ENCODE results near the gene NKD2. TPM values are rescaled to one million over a fixed set of nuclear protein-coding genes. Genes with fewer than 3 reads are reported as not detected.
"Not testable (repeated sequence)": the region's sequence is repeated elsewhere in the genome, so short reads cannot be mapped to it uniquely, and the experiment has no call there.

NKD2 gene
- polyA plus RNA-seq, 2 of the 4 experiments (the other 2 are of a cell fraction) = 1.2 to 4.2 TPM

DNA sequence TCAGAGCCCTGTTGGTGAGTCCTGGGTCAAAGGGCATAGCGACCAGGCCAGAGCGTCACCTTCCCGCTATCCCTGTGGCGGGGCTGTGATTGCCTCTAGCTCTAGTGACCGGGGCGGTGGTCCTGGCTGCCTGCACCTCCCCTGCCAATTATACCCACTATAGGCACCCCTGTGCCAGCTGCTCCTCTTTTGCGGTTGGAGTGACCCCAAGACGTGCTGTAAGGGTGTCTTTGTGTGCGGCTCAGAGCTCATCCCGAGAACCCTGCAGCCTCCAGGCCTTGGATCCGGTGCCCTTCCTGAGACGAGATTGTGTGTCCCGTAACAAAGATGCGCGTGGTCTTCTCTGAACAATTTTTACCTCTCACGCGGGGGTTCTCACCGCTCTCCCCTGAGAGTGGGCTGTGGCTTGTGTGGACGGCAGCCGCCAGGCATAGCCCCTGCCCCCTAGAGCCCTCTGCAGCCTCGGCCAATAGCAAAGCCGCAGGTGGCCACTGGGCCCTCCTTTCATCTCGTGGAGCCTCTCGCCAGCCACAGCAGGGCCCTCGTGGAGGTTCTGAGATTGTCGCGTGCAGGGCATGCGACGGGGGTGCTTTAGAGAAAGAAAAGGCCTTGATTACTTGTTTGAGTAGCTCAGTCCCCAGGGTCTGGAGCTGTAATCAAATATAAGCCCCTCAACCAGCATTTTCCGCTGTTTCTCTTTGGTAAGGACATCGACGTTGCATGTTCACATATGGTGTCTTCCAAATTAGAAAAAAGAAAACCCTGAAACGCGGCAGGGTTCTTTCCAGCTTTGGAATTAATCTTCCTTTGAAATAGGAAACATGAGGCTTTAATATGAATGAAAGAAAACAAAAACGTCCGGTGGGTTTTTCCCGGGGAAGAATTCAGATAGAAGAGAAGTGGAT, 10.7 kb downstream of the NKD2 start:
- POLR2A ChIA-PET = no interaction called here
- FAIRE-seq (no peak), ATAC-seq (no peak), DNase-seq (ENCODE audit: low read depth in 1 of 2, low spot score in 1 of 2) (no peak)
- no peak for TF ChIP-seq MAZ (IDR thresholded peaks at IDR 0.05; ENCODE audit: borderline replicate concordance, low read depth, low read length)
- TF ChIP-seq, protein P1, sequence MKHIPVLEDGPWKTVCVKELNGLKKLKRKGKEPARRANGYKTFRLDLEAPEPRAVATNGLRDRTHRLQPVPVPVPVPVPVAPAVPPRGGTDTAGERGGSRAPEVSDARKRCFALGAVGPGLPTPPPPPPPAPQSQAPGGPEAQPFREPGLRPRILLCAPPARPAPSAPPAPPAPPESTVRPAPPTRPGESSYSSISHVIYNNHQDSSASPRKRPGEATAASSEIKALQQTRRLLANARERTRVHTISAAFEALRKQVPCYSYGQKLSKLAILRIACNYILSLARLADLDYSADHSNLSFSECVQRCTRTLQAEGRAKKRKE (CRISPR knock-in tag; IDR thresholded peaks at IDR 0.05; ENCODE audit: low read depth) = no peak
- TF ChIP-seq, protein P2, sequence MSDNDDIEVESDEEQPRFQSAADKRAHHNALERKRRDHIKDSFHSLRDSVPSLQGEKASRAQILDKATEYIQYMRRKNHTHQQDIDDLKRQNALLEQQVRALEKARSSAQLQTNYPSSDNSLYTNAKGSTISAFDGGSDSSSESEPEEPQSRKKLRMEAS (IDR thresholded peaks at IDR 0.05) = no peak
- no peak for TF ChIP-seq SREBF2 (IDR thresholded peaks at IDR 0.05)
- no peak for TF ChIP-seq KDM1A (IDR thresholded peaks at IDR 0.05; ENCODE audit: low read depth)
- no peak for TF ChIP-seq HEYL (CRISPR knock-in tag; IDR thresholded peaks at IDR 0.05)
- no peak for TF ChIP-seq RAD21 (conservative IDR thresholded peaks at IDR 0.05 in 1 of 2, IDR thresholded peaks at IDR 0.05 in 1 of 2)
- TF ChIP-seq MAFK (IDR thresholded peaks at IDR 0.05; ENCODE audit: partially characterized antibody) = no peak
- no peak for TF ChIP-seq NPAS2 (CRISPR knock-in tag; IDR thresholded peaks at IDR 0.05; ENCODE audit: borderline replicate concordance)
- TF ChIP-seq EHF (CRISPR knock-in tag; IDR thresholded peaks at IDR 0.05) = no peak
- TF ChIP-seq, protein P3, sequence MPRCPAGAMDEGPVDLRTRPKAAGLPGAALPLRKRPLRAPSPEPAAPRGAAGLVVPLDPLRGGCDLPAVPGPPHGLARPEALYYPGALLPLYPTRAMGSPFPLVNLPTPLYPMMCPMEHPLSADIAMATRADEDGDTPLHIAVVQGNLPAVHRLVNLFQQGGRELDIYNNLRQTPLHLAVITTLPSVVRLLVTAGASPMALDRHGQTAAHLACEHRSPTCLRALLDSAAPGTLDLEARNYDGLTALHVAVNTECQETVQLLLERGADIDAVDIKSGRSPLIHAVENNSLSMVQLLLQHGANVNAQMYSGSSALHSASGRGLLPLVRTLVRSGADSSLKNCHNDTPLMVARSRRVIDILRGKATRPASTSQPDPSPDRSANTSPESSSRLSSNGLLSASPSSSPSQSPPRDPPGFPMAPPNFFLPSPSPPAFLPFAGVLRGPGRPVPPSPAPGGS (IDR thresholded peaks at IDR 0.05) = no peak
- TF ChIP-seq CHD2 (IDR thresholded peaks at IDR 0.05; ENCODE audit: low read length, partially characterized antibody) = no peak
- TF ChIP-seq ZNF302 (CRISPR knock-in tag; IDR thresholded peaks at IDR 0.05) = no peak
- TF ChIP-seq ESRRA (IDR thresholded peaks at IDR 0.05; ENCODE audit: borderline replicate concordance, low read length) = no peak
- H3K4me2 ChIP-seq = no peak overlapping the region
- no peak overlapping the region for H3K4me3 ChIP-seq
- no peaks in the 10 kb centered on the region for H3K4me1 ChIP-seq
- 84% methylated on average over 37 of the region's 37 CpGs for WGBS (ENCODE audit: missing lambda C conversion rate)
- no peaks in the 10 kb centered on the region for H3K9me3 ChIP-seq
- CTCF ChIA-PET = interaction anchor here (0.8 to 2.8 kb wide), 9 partner anchors 7 to 149 kb away, joined by 3 to 11 read pairs (median 6); partner anchors contain the start of gene NKD2
- no peak overlapping the region for H3K27ac ChIP-seq

DNA sequence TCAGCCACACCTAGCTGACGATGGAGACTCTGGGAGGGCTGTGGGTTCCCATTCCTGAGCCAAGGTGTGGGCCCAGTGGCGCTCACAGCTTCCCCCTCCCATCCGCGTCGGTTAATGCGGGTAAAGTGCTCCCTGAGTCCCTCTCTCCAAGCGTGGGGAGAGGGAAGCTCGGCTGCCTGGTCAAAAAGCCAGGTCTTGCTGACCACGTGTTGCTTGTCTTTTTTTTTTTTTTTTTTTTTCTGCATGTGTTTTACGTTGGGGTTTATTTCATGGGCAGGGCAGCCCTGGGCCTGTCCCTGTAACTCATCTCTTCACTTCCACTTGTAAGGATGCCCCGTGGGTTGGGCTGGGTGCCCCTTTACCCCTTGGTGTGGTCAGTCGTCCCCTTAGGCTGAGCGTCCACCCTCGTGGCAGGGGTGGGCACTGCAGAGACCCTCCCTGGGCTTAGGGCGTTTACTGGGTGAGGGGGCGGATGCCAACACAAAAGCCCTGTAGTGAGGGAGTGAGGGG, 11.9 kb downstream of the NKD2 start:
- WGBS (ENCODE audit: missing lambda C conversion rate) = 80% methylated on average over 16 of the region's 16 CpGs
- no peak for TF ChIP-seq NPAS2 (CRISPR knock-in tag; IDR thresholded peaks at IDR 0.05; ENCODE audit: borderline replicate concordance)
- TF ChIP-seq, protein P1 (CRISPR knock-in tag; IDR thresholded peaks at IDR 0.05; ENCODE audit: low read depth) = no peak
- no peak for TF ChIP-seq RAD21 (conservative IDR thresholded peaks at IDR 0.05 in 1 of 2, IDR thresholded peaks at IDR 0.05 in 1 of 2)
- no peaks in the 10 kb centered on the region for H3K4me1 ChIP-seq
- H3K9me3 ChIP-seq = no peaks in the 10 kb centered on the region
- DNase-seq (ENCODE audit: low read depth in 1 of 2, low spot score in 1 of 2) = no peak
- H3K4me3 ChIP-seq = no peak overlapping the region
- ATAC-seq = peak in 1 of 2 experiments; percentile 14; a peak in 2 of 6 replicates
- H3K4me2 ChIP-seq = no peak overlapping the region
- H3K27ac ChIP-seq = no peak overlapping the region
- CTCF ChIA-PET = interaction anchor here (0.6 to 2.8 kb wide), 6 partner anchors 8 to 53 kb away, joined by 3 to 11 read pairs (median 5); partner anchors contain the start of gene NKD2
- FAIRE-seq = no peak
- POLR2A ChIA-PET = no interaction called here

DNA sequence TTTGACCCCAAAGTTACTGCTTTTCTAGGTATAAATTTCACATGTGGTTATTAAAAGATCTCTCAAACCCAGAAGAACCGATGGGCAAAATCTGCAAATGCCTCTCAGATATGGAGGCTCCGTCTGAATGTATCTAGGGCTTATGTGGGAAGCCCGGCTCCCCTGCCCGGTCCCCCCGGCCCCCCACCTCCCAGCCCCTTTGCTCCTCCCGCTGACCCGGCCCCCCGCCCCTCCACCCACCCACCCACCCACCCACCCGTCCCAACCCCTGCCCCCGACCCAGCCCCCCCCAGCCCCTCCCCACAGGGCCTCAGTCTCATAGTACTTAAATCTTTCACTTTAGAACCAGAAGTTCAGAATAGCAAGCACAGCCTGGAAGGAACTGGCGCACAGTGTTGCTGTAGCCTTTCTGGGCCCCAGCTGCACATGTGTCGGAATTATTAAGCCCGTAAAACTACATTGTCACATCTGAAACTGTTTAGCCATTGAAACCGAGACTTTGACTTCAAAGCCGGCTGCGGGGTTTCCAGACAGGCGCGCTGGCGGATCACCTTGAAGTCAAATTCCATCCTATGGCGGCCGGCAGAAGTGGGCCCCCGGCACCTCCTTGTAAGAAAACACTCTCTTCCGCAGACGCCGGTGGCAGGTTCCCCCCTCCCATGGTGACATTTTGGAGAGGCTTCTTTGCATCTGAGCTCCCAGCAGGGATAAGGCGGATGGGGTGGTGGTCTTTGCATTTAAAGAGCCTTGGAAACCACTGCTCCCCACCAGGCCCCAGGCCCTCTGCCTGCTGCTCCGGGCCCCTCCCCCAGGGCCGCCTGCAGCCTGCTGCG, 12.8 kb downstream of the NKD2 start:
- no peak overlapping the region for H3K4me2 ChIP-seq
- TF ChIP-seq ZC3H11A (IDR thresholded peaks at IDR 0.05) (no peak), ZFP36 (IDR thresholded peaks at IDR 0.05; ENCODE audit: borderline replicate concordance, partially characterized antibody) (no peak)
- TF ChIP-seq, protein P4, sequence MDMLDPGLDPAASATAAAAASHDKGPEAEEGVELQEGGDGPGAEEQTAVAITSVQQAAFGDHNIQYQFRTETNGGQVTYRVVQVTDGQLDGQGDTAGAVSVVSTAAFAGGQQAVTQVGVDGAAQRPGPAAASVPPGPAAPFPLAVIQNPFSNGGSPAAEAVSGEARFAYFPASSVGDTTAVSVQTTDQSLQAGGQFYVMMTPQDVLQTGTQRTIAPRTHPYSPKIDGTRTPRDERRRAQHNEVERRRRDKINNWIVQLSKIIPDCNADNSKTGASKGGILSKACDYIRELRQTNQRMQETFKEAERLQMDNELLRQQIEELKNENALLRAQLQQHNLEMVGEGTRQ (IDR thresholded peaks at IDR 0.05) = no peak
- no peaks in the 10 kb centered on the region for H3K4me1 ChIP-seq
- peak in 1 of 2 experiments; percentile 23; a peak in 1 of 6 replicates for ATAC-seq
- ChIA-PET POLR2A (no interaction called here), CTCF (no interaction called here)
- no peak for DNase-seq (ENCODE audit: low read depth in 1 of 2, low spot score in 1 of 2)
- WGBS (ENCODE audit: missing lambda C conversion rate) = 88% methylated on average over 22 of the region's 29 CpGs
- no peak overlapping the region for H3K27ac ChIP-seq
- FAIRE-seq = no peak
- H3K4me3 ChIP-seq = no peak overlapping the region
- H3K9me3 ChIP-seq = no peaks in the 10 kb centered on the region

DNA sequence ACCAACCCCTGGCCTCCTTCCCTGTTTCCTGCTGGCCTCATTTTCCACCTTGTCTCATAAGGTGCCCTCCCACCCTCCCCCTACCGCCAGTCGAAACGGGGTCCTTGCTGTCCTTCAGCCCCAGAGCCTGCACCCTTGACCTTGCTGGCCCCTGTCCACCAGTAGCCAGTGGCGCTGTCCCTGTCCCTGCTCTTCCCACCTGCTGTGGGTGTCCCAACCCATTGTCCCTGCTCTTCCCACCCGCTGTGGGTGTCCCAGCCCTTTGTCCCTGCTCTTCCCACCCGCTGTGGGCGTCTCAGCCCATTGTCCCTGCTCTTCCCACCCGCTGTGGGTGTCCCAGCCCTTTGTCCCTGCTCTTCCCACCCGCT, 13.4 kb downstream of the NKD2 start:
- CTCF ChIA-PET; H3K4me1 ChIP-seq; DNase-seq (ENCODE audit: low read depth in 1 of 2, low spot score in 1 of 2); H3K9me3 ChIP-seq; POLR2A ChIA-PET; H3K27ac ChIP-seq; FAIRE-seq; H3K4me2 ChIP-seq; H3K4me3 ChIP-seq: not testable (repeated sequence)
- 87% methylated on average over 5 of the region's 9 CpGs for WGBS (ENCODE audit: missing lambda C conversion rate)
- 0 out of 6 replicates have a peak, but pooled peaks of 1 of the 2 experiments have one; percentile 10 for ATAC-seq

Measured in A549 (cell line).